ENCODE data around the gene PYGL.

Gene PYGL

DNA sequence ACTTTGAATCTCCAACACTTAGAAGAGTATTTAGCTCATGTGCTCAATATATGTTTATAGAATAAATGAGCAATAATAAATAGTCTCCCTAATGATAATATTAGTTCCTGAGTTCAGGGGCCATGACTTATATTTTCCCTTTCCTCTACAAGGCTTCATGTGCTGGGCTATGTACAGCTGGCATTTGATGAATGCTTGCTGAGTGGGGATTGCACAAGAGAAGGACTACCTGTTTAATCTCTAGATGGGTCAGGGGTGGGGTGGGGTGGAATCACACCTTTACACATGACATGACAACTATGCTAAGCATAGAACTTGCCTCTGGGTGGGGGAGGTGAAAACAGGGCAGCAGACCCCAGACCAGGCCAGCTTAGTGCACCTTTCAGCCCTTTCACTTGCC lies 80.0 kb downstream of the PYGL start:
- TF ChIP-seq, protein P1, sequence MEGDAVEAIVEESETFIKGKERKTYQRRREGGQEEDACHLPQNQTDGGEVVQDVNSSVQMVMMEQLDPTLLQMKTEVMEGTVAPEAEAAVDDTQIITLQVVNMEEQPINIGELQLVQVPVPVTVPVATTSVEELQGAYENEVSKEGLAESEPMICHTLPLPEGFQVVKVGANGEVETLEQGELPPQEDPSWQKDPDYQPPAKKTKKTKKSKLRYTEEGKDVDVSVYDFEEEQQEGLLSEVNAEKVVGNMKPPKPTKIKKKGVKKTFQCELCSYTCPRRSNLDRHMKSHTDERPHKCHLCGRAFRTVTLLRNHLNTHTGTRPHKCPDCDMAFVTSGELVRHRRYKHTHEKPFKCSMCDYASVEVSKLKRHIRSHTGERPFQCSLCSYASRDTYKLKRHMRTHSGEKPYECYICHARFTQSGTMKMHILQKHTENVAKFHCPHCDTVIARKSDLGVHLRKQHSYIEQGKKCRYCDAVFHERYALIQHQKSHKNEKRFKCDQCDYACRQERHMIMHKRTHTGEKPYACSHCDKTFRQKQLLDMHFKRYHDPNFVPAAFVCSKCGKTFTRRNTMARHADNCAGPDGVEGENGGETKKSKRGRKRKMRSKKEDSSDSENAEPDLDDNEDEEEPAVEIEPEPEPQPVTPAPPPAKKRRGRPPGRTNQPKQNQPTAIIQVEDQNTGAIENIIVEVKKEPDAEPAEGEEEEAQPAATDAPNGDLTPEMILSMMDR (IDR thresholded peaks at IDR 0.05; ENCODE audit: low read depth, low read length) = no peak
- no peak for DNase-seq (ENCODE audit: extremely low read depth, low read depth)

DNA sequence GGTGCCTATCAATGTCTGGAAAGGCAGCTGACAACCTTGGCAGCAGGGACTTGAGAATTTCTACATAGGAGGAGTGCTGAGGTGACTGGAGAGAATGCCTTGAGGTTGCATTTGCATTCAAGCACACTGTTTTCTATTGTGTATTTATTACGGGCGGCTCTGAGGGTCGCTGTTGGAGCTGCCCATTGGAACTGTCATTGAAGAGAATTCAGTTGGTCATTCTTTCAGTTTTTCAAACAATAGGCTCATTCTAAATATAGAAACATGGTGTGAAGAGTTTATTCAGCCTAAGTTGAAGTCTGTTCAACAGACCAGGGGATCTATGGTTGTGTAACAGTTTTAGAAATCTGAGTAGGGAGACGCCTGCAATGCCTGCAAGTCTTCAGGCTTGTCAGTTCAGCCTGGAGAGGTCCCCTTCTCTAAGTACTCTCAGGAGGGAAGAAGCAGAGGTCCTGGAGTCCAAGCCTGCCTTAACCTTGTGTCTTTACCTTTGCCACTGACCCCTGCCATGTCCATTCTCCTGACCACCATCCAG lies 82.2 kb downstream of the PYGL start:
- DNase-seq (ENCODE audit: extremely low read depth, low read depth) = no peak
- TF ChIP-seq, protein P1 (IDR thresholded peaks at IDR 0.05; ENCODE audit: low read depth, low read length) = no peak

DNA sequence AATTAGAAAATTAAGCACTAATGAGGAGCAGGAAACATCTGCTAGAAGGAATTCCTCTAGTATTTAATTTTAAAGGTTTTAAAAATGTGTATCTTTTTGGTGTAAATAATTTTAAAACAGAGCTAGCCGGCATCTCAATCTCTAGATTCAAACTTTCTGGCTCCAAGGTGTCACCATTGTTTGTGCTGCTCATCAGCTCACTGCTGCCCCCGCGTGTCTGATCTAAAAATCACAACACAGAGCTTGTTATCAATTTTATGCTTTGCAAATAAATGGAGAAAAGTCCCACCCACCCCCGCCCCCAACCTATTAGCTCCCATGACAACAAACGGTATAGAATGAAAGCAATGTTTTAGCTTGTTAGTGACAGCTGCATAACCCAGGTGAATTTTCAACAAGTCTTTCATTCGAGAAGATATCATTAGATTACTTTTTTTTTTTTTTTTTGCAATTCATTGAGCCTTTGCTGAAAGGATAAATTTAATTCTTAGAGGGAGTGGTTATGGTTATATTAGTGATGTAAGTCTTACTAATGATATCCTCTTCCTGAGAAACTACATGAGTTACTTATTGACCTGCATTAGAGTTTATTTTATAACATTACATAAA lies 83.7 kb downstream of the PYGL start:
- TF ChIP-seq, protein P1 (IDR thresholded peaks at IDR 0.05; ENCODE audit: low read depth, low read length) = peak; percentile 63
- DNase-seq (ENCODE audit: extremely low read depth, low read depth) = peak; percentile 57

DNA sequence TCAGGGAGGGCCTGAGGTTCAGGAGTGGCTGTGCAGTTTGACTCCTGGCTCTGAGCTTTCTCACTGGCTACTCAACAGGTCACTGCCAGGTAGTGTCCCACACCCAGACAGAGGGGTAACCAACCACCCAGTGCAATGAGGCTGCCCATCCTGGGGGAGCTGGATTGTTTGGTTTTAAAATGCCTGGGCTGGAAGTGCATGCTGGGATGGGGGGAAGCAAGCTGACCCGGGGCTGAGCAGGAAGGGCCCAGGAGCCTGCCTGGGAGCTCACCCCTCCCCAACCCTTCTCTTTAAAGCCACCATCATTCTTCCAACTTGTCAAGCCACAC lies 85.0 kb downstream of the PYGL start:
- DNase-seq (ENCODE audit: extremely low read depth, low read depth) = no peak
- TF ChIP-seq, protein P1 (IDR thresholded peaks at IDR 0.05; ENCODE audit: low read depth, low read length) = no peak

DNA sequence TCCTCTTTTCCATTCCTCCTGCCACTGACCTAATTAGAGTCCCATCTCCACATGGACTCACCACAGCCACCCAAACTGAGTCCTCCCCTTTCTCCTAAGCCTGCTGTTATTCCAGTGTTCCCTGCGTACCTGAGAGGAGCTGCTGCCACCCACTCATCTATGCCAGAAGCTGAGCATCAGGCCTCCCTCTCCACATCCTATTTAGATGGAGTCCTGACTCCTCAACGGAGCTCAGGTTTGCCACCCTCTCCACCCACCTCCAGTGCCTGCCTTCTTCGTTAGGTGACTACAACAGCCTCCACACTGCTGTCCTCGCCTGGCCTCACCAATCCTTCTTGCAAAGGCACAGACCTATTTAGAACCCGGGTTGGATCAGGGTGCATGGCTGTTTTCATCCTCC lies 87.6 kb downstream of the PYGL start:
- DNase-seq (ENCODE audit: extremely low read depth, low read depth) = no peak
- TF ChIP-seq, protein P1 (IDR thresholded peaks at IDR 0.05; ENCODE audit: low read depth, low read length) = no peak

DNA sequence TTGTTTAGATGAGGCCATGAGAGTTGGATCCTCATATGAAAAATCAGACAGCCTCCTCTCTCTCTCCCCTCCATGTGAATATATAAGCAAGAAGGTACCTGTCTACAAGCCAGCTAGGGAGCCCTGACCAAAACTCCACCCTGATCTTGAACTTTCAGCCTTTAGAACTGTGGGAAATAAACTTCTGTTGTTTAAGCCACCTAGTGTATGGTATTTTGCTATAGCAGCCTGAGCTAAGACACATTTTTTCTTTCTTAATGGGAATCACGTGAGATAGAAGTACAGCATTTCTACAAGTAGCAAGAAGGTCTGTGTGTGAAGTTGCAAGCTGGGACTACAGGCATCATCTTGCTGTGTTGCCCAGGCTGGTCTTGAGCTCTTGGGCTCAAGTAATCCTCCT lies 88.7 kb downstream of the PYGL start:
- TF ChIP-seq, protein P1 (IDR thresholded peaks at IDR 0.05; ENCODE audit: low read depth, low read length) = no peak; the same call in 1 of the 2 replicates
- no peak for DNase-seq (ENCODE audit: extremely low read depth, low read depth)
